ENCODE measurements around the gene AHSA1.

Gene AHSA1

DNA sequence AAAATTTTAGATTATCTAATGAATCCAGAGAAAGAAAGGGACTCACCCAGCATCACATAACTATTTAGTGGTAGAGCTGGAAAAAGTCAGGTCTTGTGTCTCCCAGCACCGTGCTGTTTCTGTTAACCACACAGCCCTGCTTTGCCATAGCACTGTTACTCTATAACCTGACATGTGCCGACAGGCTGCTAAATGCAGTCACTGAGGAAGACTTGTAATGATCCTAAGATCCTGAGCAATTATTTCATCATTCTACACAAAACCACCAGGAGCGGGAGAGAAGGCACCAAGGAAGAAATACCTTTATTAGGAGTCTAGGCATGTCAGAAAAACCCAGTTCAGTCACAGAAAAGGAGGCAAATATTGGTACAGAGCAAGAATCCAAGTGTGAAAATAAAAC lies 31.5 kb upstream of the AHSA1 start:
- DNase-seq (ENCODE audit: extremely low read depth, low read depth): no peak
- TF ChIP-seq, protein P1, sequence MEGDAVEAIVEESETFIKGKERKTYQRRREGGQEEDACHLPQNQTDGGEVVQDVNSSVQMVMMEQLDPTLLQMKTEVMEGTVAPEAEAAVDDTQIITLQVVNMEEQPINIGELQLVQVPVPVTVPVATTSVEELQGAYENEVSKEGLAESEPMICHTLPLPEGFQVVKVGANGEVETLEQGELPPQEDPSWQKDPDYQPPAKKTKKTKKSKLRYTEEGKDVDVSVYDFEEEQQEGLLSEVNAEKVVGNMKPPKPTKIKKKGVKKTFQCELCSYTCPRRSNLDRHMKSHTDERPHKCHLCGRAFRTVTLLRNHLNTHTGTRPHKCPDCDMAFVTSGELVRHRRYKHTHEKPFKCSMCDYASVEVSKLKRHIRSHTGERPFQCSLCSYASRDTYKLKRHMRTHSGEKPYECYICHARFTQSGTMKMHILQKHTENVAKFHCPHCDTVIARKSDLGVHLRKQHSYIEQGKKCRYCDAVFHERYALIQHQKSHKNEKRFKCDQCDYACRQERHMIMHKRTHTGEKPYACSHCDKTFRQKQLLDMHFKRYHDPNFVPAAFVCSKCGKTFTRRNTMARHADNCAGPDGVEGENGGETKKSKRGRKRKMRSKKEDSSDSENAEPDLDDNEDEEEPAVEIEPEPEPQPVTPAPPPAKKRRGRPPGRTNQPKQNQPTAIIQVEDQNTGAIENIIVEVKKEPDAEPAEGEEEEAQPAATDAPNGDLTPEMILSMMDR (IDR thresholded peaks at IDR 0.05; ENCODE audit: low read depth, low read length): no peak

DNA sequence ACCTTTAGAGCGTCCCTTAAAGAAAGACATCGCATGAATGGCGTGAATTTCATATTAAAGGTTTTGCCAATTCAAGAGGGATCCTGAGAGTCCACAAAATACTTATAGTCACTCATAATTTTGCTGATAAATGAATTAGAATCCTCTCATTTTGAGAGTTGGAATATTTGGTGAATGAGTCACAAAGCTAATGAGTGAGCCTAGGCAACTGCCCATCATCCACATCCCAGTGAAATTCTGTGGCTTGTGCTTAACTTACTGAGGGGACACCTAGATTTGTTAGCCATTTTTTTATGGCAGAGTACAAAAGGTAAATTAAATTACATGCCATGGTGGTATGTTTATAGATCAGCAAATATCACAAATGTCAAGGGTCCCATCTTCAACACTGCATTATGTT lies 21.9 kb upstream of the AHSA1 start:
- TF ChIP-seq, protein P1 (IDR thresholded peaks at IDR 0.05; ENCODE audit: low read depth, low read length): no peak
- DNase-seq (ENCODE audit: extremely low read depth, low read depth): no peak

DNA sequence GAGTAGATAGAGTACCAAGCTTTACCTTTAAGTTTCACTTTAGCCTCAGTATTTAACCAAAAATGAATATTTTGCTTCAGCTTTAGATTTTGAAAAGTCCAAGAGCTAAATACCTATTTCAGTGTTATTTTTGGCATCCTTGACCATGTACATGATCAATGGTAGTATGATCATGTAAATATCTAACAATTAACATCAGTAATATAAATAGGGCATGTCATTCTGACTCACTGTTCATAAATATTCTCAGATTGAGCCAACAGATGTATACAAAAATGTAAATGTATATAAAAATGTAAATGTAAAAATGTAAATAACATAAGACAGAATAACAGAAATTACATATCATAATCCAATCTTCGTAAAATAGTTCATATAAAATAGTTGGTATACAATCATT lies 19.3 kb upstream of the AHSA1 start:
- DNase-seq (ENCODE audit: extremely low read depth, low read depth): no peak
- TF ChIP-seq, protein P1 (IDR thresholded peaks at IDR 0.05; ENCODE audit: low read depth, low read length): no peak

DNA sequence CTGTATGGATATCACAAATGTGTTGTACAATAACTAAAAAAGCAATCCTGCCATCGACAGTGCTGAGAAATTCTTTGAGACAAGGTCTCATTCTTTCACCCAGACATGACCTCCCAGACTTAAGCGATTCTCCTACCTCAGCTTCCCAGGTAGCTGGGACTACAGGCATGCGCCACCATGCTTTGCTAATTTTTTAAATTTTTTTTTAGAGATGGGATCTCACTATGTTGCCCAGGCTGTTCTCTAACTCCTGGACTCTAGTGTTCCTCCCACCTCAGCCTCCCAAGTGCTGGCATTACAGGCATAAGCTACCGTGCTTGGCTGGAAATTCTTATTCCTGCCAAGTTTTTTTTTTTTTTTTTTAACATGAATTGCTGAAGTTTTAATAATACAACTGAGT lies 18.0 kb upstream of the AHSA1 start:
- no peak for DNase-seq (ENCODE audit: extremely low read depth, low read depth)
- TF ChIP-seq, protein P1 (IDR thresholded peaks at IDR 0.05; ENCODE audit: low read depth, low read length): no peak

DNA sequence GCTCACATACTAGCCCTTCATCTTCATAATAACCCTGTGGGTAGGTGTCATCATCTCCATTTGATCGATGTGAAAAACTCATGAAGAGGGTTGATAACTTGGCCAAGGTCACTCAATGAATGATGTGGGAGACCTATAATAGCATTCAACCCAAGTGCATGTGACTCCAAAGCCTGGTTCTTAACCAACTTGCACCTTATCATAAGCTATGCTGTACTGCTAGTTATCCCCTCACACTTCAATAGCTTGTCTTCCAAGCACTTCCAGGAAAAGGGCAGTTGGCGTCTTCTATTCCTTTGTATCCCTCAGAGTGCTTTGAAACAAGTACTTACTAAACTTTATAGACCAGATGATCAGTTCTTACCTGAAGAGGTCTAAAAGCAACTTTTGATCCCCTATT lies 15.7 kb upstream of the AHSA1 start:
- TF ChIP-seq, protein P1 (IDR thresholded peaks at IDR 0.05; ENCODE audit: low read depth, low read length): no peak
- DNase-seq (ENCODE audit: extremely low read depth, low read depth): no peak

DNA sequence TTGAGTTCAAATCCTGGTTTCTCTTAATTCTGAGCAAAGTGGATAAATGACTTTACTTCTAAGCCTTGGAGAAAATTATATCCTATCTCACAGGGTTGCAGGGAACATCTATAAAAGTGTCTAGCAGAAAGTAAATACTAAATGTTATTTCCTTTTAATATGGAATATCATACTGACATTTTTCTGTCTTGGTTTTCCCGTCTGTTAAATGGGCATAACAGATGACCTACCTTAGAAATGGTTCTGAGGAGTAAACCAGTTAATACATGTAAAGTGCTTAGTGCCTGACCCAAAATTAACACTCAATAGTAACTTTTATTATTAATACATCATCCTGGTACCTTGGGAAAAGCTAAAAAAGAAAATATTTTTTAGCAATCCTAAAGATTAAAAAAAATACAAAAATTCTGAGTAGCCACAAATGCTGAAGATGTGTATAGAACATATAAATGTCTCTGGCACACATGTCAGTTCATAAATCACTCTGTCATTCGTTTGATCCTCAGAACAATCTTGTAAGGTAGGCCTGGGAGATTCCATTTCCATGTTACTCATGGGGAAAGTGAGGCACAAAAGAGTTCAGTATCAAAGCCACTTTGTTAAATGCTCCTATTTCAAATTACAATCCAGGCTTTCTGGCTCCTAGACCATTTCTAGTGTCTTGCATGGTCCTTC lies 1.8 kb upstream of the AHSA1 start:
- TF ChIP-seq, protein P1 (IDR thresholded peaks at IDR 0.05; ENCODE audit: low read depth, low read length): no peak
- no peak for DNase-seq (ENCODE audit: extremely low read depth, low read depth)

DNA sequence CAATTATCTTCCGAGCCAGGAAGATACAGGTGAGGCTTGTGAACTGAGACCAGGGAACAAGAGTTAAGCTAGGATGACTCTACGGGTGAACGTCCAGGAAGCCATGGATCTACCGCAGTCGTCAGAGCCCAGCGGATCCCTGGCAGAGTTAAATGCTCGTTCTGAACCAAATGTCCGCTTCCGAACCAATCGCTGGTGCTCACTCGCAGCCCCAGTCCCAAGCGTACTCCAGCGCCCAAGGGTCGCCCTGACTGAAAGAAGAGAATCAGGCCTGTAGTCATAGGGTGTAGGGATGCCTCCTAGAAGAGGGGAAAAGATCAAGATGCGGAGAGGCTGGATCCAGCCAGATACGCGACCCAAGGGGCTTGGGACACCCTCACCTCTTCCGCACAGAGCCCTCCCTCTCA lies 775 bp upstream of the AHSA1 start:
- TF ChIP-seq, protein P1 (IDR thresholded peaks at IDR 0.05; ENCODE audit: low read depth, low read length): no peak
- no peak for DNase-seq (ENCODE audit: extremely low read depth, low read depth)
